Thoracic aorta (tissue), 2 donors: ENCODE measurements around the gene C9orf152. TPM values are rescaled to one million over a fixed set of nuclear protein-coding genes. Genes with fewer than 3 reads are reported as not detected.

Experiments
- ATAC-seq: fragments of 150-250 bp; one replicate; pipeline ENCODE4 v1.8.0; 2017; ENCODE audit warnings: low read depth; ENCODE audit not compliant: insufficient number of reproducible peaks, low FRiP score
- DNase-seq: peaks from one replicate; pipeline ENCODE4 v3.0.0-alpha.2; 2020; ENCODE audit warnings: low spot score
- H3K27ac ChIP-seq, 2 donors: fragments of 200-600 bp; sonication (generic); 1 replicate in 1 of 2; 2 replicates in 1 of 2; pipeline ENCODE4 v1.5.1; 2016; ENCODE audit warnings: mild to moderate bottlenecking in 2 of 2, moderate library complexity in 2 of 2
- H3K27me3 ChIP-seq: fragments of 200-600 bp; sonication (generic); replicated peaks from 2 replicates; pipeline ENCODE4 v1.6.0; 2016; ENCODE audit warnings: mild to moderate bottlenecking; ENCODE audit not compliant: insufficient read depth
- H3K36me3 ChIP-seq: fragments of 200-600 bp; sonication (generic); one replicate; pipeline ENCODE4 v1.5.1; 2016
- H3K4me1 ChIP-seq, 2 donors: fragments of 200-600 bp; sonication (generic); 1 replicate in 1 of 2; 2 replicates in 1 of 2; pipeline versions ENCODE4 v1.5.1 to v1.6.0; 2016; ENCODE audit warnings: low read depth in 2 of 2, mild to moderate bottlenecking in 1 of 2; ENCODE audit not compliant: control insufficient read depth in 1 of 2
- H3K4me3 ChIP-seq: fragments of 200-600 bp; sonication (generic); 2 replicates; pipeline ENCODE4 v1.5.1; 2016; ENCODE audit warnings: mild to moderate bottlenecking
- H3K9me3 ChIP-seq: fragments of 200-600 bp; sonication (generic); 2 replicates; pipeline ENCODE4 v1.5.1; 2016
- CTCF ChIP-seq: fragments of 200-600 bp; sonication (generic); IDR thresholded peaks from one replicate; pipeline ENCODE4 v1.5.1; 2019; ENCODE audit warnings: antibody characterized with exemption
- total RNA-seq, 2 donors: library from RNA; depleted of rRNA; stranded (reverse); fragments of >200 nt; gene quantifications; one replicate each; pipeline versions ENCODE4 v1.1.0 to v1.2.3, GENCODE V29; 2016

C9orf152 gene, protein sequence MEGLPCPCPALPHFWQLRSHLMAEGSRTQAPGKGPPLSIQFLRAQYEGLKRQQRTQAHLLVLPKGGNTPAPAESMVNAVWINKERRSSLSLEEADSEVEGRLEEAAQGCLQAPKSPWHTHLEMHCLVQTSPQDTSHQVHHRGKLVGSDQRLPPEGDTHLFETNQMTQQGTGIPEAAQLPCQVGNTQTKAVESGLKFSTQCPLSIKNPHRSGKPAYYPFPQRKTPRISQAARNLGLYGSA
- under 1 TPM in 1 of 2 donors, not detected in 1; 0.56 TPM for total RNA-seq

DNA sequence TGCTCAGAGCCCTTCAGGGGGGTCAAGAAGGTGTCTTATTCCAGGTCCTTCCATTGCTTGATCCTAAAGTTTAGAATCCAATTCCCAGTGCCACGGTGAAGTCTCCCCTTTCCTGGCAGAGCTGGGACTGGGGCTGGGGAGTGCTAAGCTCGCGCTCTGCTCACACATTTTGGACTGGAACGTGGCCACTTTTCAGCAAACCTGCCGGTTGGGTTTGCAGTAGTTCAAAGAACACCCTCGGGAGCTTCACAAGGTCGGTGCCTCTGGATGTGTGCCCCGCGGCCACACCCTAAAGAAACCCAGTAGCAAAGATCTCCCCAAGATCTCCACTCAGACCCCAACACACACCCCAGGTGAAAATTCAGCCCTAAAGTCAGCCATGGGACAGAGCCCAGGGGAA lies at the start of gene C9orf152:
TSS of gene C9orf152 (minus strand) at position 129 of the 400 bp plus-strand sequence. CDS start 580 bp downstream, outside the sequence.
- no peak within 1 kb of the TSS for H3K4me3 ChIP-seq
- DNase-seq: no peak
- no peak for TF ChIP-seq CTCF

DNA sequence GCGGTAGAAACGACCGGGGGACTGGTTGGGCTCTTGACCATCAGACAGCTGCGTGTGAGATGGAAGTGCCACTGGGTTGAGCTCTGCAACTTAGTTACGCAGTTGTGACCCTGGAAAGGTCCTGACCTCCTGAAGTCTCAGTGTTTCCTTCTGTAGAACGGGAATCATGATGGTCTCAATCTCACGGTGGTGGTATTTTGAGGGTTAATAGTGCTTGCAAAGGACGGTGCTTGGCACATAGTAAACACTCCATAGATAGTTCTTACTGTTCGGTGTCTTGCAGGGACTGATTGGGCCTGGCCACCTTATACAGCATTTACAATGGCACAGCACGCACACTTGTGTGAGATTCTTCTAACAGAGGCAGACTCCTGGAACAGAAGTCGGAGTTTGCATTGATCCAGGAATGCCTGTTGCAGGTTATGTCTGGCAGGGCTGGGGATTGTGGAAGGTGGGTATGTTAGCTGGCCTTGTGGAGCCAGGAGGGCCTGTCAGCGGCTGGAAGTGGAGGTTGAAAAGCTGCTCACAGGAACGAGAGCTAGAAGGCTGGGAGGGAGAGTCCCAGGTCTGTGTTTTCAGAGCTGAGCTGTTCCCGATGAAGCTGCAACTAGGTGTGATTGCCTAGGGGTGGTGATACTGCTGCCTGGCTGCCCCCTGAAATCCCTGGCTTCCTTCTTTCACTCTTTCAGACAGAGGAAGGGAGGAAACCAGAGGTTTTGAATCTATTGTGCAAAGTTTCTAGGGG lies 49.3 kb upstream of the C9orf152 start:
- H3K27ac ChIP-seq: peak overlapping the region; percentile 81 to 84
- ATAC-seq (no peak), DNase-seq (no peak)
- H3K4me1 ChIP-seq: peaks cover 18 to 23% of the 10 kb centered on the region in 2 donors
- no peak for TF ChIP-seq CTCF
- peak overlapping the region; percentile 81 for H3K4me3 ChIP-seq
- H3K27me3 ChIP-seq: no peaks in the 10 kb centered on the region
- no peaks in the 10 kb centered on the region for H3K36me3 ChIP-seq
- H3K9me3 ChIP-seq: no peaks in the 10 kb centered on the region

More for the DNA sequence above, at the start of gene C9orf152:
- Histone ChIP-seq H3K36me3 (no peaks in the 10 kb centered on the region), H3K4me1 (no peaks in the 10 kb centered on the region), H3K27ac (no peak within 1 kb of the TSS), H3K9me3 (no peaks in the 10 kb centered on the region), H3K27me3 (no peaks in the 10 kb centered on the region)
- ATAC-seq: no peak

DNA sequence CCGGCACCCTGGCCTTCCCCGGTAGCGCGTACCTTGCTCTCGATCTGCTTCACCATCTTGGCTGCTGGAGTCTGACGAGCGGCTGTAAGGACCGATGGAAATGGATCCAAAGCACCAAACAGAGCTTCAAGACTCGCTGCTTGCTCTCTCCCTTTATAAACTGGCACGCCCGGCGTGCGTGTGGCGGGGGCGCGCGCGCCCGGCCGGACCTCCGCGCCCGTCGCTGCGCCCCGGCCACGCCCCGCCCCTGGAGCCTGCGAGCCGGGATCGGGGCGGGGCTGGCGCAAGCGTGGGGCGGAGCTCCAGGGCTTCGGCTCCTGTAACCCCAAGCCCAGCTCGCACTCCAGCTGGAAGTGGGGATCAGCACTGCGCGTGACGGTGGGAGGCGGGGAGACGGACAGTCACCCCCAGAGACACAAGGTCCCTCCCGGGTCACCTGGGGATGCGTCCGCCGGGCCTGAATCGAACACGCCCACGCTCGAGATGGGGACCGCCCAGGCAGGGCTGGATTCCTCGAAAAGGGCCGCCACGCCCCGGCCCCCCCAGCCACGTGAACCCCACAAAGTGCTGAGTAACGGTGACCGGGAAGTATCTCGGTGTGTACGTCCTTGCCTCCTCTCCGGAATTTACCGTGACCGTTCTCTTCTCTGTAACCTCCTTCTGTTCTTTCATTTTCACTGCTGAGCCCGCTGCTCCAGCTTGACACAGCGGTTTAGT lies 48.6 kb upstream of the C9orf152 start, which contains the start of gene TXN:
TSS of gene TXN (minus strand) at position 128 of the 717 bp plus-strand sequence. CDS start at position 56, 72 bp downstream.
- no peaks in the 10 kb centered on the region for H3K9me3 ChIP-seq
- ATAC-seq: peak; percentile 81
- H3K27ac ChIP-seq: peak within 1 kb of the TSS; percentile 81 to 84
- DNase-seq: peak; percentile 63
- peak within 1 kb of the TSS; percentile 81 for H3K4me3 ChIP-seq
- peaks cover 18 to 23% of the 10 kb centered on the region in 2 donors for H3K4me1 ChIP-seq
- no peaks in the 10 kb centered on the region for H3K36me3 ChIP-seq
- no peaks in the 10 kb centered on the region for H3K27me3 ChIP-seq
- no peak for TF ChIP-seq CTCF

- H3K9me3 ChIP-seq: no peaks in the 10 kb centered on the region
- peak overlapping the region; percentile 81 for H3K4me3 ChIP-seq
- DNase-seq (peak; percentile 23), ATAC-seq (peak; percentile 11)
- no peaks in the 10 kb centered on the region for H3K27me3 ChIP-seq
- H3K27ac ChIP-seq: peak overlapping the region; percentile 81 to 84
- no peak for TF ChIP-seq CTCF
- H3K36me3 ChIP-seq: no peaks in the 10 kb centered on the region
- H3K4me1 ChIP-seq: peaks cover 18 to 23% of the 10 kb centered on the region in 2 donors
These were observed 47.8 kb upstream of the C9orf152 start for GRCh38 chr9:110255463-110256379.
